HEK293T (cell line): ENCODE measurements around the gene POTEF.

ENCODE experiments used
- ELF4 ChIP-seq: fragments of 450-650 bp; IDR thresholded peaks from 2 replicates; pipeline ENCODE4 v1.6.1; 2017; ENCODE audit warnings: antibody characterized with exemption
- FOXA1 ChIP-seq: fragments of 450-650 bp; IDR thresholded peaks from 2 replicates; pipeline ENCODE4 v1.6.1; 2016; ENCODE audit warnings: mild to moderate bottlenecking
- HDGF ChIP-seq: fragments of 450-650 bp; IDR thresholded peaks from 2 replicates; pipeline ENCODE4 v1.6.1; 2017; ENCODE audit warnings: antibody characterized with exemption, borderline replicate concordance
- L3MBTL2 ChIP-seq: fragments of 450-650 bp; conservative IDR thresholded peaks from 2 replicates; pipeline ENCODE4 v1.6.1; 2016; ENCODE audit warnings: mild to moderate bottlenecking
- LEF1 ChIP-seq: fragments of 450-650 bp; IDR thresholded peaks from 2 replicates; pipeline ENCODE4 v1.6.1; 2017; ENCODE audit warnings: mild to moderate bottlenecking, borderline replicate concordance
- NFRKB ChIP-seq: fragments of 450-650 bp; IDR thresholded peaks from 2 replicates; pipeline ENCODE4 v1.6.1; 2016; ENCODE audit warnings: mild to moderate bottlenecking, moderate library complexity
- PKNOX1 ChIP-seq: fragments of 450-650 bp; IDR thresholded peaks from 2 replicates; pipeline ENCODE4 v1.6.1; 2016
- SP1 ChIP-seq: fragments of 450-650 bp; IDR thresholded peaks from 2 replicates; pipeline ENCODE4 v1.6.1; 2017
- TARDBP ChIP-seq: fragments of 450-650 bp; IDR thresholded peaks from 2 replicates; pipeline ENCODE4 v1.6.1; 2016
- ZNF384 ChIP-seq: fragments of 450-650 bp; IDR thresholded peaks from 2 replicates; pipeline ENCODE4 v1.6.1; 2016

GRCh38 chr2:130135692-130136541, 6.9 kb upstream of the POTEF start:
- TF ChIP-seq FOXA1 = no peak
- no peak for TF ChIP-seq PKNOX1
- TF ChIP-seq ELF4 = no peak
- no peak for TF ChIP-seq NFRKB
- no peak for TF ChIP-seq SP1
- no peak for TF ChIP-seq HDGF
- TF ChIP-seq L3MBTL2 = no peak
- TF ChIP-seq ZNF384 = no peak
- no peak for TF ChIP-seq TARDBP
- no peak for TF ChIP-seq LEF1
